Endodermal cell (in vitro differentiated cells): ENCODE results near the gene MYO5B. TPM values are rescaled to one million over a fixed set of nuclear protein-coding genes. Genes with fewer than 3 reads are reported as not detected.
A peak's percentile ranks its signal among the peaks of the same experiment; 100 is the strongest.

Experiments
- DNase-seq: peaks from one replicate; pipeline ENCODE4 v3.0.0-alpha.2; 2017
- H3K27ac ChIP-seq: 2 replicates; pipeline ENCODE4 v1.5.1; 2013; ENCODE audit warnings: mild to moderate bottlenecking, low read depth, low read length, moderate library complexity
- H3K27me3 ChIP-seq: 2 replicates; pipeline ENCODE4 v1.6.1; 2013; ENCODE audit warnings: mild to moderate bottlenecking, low read length, moderate library complexity; ENCODE audit not compliant: insufficient read depth, control insufficient read depth, poor library complexity, severe bottlenecking
- H3K36me3 ChIP-seq: 2 replicates; pipeline ENCODE4 v1.7.0; 2013; ENCODE audit warnings: mild to moderate bottlenecking, low read length, moderate library complexity; ENCODE audit not compliant: control insufficient read depth, insufficient read depth
- H3K4me1 ChIP-seq: one replicate; pipeline ENCODE4 v1.7.0; 2013; ENCODE audit warnings: low read length; ENCODE audit not compliant: control insufficient read depth, insufficient read depth
- H3K4me3 ChIP-seq: 2 replicates; pipeline ENCODE4 v1.5.1; 2013; ENCODE audit warnings: mild to moderate bottlenecking, low read length, moderate library complexity
- H3K9ac ChIP-seq: 2 replicates; pipeline ENCODE4 v1.6.1; 2013; ENCODE audit warnings: mild to moderate bottlenecking, low read length, moderate library complexity; ENCODE audit not compliant: poor library complexity, severe bottlenecking; ENCODE audit errors: extremely low read depth
- H3K9me3 ChIP-seq: 2 replicates; pipeline ENCODE4 v1.6.1; 2013; ENCODE audit warnings: mild to moderate bottlenecking, low read length, moderate library complexity; ENCODE audit not compliant: control insufficient read depth
- H3K27ac Mint-ChIP-seq: 2 replicates; pipeline ENCODE4 v1.8.0; 2020; ENCODE audit warnings: mixed read lengths
- H3K27me3 Mint-ChIP-seq: 2 replicates; pipeline ENCODE4 v1.8.0; 2021; ENCODE audit warnings: mild to moderate bottlenecking, mixed read lengths; ENCODE audit not compliant: insufficient read depth
- H3K36me3 Mint-ChIP-seq: 2 replicates; pipeline ENCODE4 v1.8.0; 2020; ENCODE audit warnings: low read depth, mixed read lengths
- H3K4me1 Mint-ChIP-seq: 2 replicates; pipeline ENCODE4 v1.8.0; 2020; ENCODE audit warnings: mixed read lengths
- H3K4me3 Mint-ChIP-seq: 2 replicates; pipeline ENCODE4 v1.8.0; 2020; ENCODE audit warnings: mild to moderate bottlenecking, moderate library complexity, mixed read lengths
- H3K9me3 Mint-ChIP-seq: 2 replicates; pipeline ENCODE4 v1.8.0; 2020; ENCODE audit warnings: mild to moderate bottlenecking, mixed read lengths
- WGBS, 2 experiments: methylation state at CpG; one replicate each; pipeline versions ENCODE4 v1.1.5 to v1.1.7; 2013; ENCODE audit warnings: missing lambda C conversion rate in 2 of 2, mixed read lengths in 1 of 2; ENCODE audit not compliant: insufficient coverage in 1 of 2, insufficient read length in 1 of 2; 5-methylcytosine and 5-hydroxymethylcytosine counted together
- total RNA-seq, 2 donors: library from RNA; stranded (reverse); fragmentation: NEBNext Ultra II Directional in 1 of 2; extraction: Animal tissue kit (Norgen Biotek cat#: 25700) in 1 of 2; gene quantifications; 2 replicates in 1 of 2; 3 replicates in 1 of 2; pipeline ENCODE4 v1.2.1, GENCODE V29; 2021
- TF ChIP-seq, protein P1 (sequence below): fragments of 200-600 bp; sonication (generic); conservative IDR thresholded peaks from 2 replicates; pipeline ENCODE4 v1.5.0; 2021; ENCODE audit warnings: antibody characterized with exemption, mild to moderate bottlenecking

MYO5B gene
- total RNA-seq, 2 donors from 2014 or later, result 12.2 to 16.8 TPM

DNA sequence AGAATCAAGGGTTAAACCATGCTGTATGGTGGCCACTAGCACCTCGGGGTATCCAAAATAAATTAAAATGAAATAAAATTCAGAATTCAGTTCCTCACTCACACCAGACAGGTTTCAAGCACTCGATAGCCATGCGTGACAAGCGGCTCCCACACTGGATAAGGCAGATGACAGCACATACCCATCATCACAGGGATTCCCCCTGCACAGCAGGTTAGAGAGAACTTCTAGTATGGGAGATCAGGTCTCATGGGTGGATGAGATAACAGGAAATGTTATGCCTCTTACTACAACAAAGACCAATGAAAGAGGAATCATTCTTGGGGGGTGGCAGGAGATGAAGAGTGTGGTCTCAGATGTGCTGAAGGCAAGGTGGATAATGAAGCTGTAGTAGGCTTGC is 259.7 kb downstream of the MYO5B start:
- no peak overlapping the region for H3K27ac ChIP-seq
- H3K9ac ChIP-seq, result no peak overlapping the region
- no peak for DNase-seq
- 71% methylated on average over 4 of the region's 4 CpGs; no CpG with 5 or more reads in 1 of the 2 experiments for WGBS, 2 experiments
- no peak overlapping the region for H3K4me3 Mint-ChIP-seq
- no peak overlapping the region for H3K27ac Mint-ChIP-seq
- TF ChIP-seq, protein P1, sequence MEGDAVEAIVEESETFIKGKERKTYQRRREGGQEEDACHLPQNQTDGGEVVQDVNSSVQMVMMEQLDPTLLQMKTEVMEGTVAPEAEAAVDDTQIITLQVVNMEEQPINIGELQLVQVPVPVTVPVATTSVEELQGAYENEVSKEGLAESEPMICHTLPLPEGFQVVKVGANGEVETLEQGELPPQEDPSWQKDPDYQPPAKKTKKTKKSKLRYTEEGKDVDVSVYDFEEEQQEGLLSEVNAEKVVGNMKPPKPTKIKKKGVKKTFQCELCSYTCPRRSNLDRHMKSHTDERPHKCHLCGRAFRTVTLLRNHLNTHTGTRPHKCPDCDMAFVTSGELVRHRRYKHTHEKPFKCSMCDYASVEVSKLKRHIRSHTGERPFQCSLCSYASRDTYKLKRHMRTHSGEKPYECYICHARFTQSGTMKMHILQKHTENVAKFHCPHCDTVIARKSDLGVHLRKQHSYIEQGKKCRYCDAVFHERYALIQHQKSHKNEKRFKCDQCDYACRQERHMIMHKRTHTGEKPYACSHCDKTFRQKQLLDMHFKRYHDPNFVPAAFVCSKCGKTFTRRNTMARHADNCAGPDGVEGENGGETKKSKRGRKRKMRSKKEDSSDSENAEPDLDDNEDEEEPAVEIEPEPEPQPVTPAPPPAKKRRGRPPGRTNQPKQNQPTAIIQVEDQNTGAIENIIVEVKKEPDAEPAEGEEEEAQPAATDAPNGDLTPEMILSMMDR, result no peak
- no peak overlapping the region for H3K4me3 ChIP-seq
- no peaks in the 10 kb centered on the region for H3K9me3 Mint-ChIP-seq
- no peaks in the 10 kb centered on the region for H3K36me3 Mint-ChIP-seq
- H3K4me1 ChIP-seq, result peaks cover 7% of the 10 kb centered on the region
- no peaks in the 10 kb centered on the region for H3K27me3 ChIP-seq
- no peaks in the 10 kb centered on the region for H3K36me3 ChIP-seq
- H3K4me1 Mint-ChIP-seq, result peaks cover 17% of the 10 kb centered on the region
- H3K27me3 Mint-ChIP-seq, result peaks cover 11% of the 10 kb centered on the region
- no peaks in the 10 kb centered on the region for H3K9me3 ChIP-seq

DNA sequence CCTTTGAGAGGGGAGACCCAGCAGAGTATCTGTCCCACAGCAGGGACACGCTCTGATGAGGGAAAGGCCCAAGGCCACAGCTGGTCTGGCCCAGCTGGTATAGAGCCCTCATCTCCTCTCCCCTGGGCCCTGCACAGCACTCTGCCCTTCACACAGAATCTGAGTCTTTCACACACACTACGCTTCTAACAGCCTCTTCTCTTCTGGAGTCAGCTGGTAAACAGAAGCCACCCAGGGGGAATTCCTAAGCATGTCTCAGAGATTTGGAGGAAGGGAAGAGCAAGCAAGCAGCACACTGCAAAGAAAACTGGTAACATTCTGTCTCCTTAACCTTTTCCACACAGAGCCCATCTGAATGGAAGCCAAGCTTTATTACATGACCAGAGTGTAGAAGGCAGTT is 260.5 kb downstream of the MYO5B start:
- peaks cover 7% of the 10 kb centered on the region for H3K4me1 ChIP-seq
- no peak overlapping the region for H3K4me3 ChIP-seq
- no peak overlapping the region for H3K9ac ChIP-seq
- peaks cover 17% of the 10 kb centered on the region for H3K4me1 Mint-ChIP-seq
- 65 to 80% methylated on average over 1 to 2 of the region's 2 CpGs for WGBS, 2 experiments
- no peaks in the 10 kb centered on the region for H3K9me3 Mint-ChIP-seq
- no peaks in the 10 kb centered on the region for H3K27me3 ChIP-seq
- no peak for DNase-seq
- no peaks in the 10 kb centered on the region for H3K36me3 Mint-ChIP-seq
- H3K27me3 Mint-ChIP-seq, result peaks cover 11% of the 10 kb centered on the region
- H3K27ac ChIP-seq, result no peak overlapping the region
- TF ChIP-seq, protein P1, result no peak
- no peaks in the 10 kb centered on the region for H3K9me3 ChIP-seq
- H3K4me3 Mint-ChIP-seq, result no peak overlapping the region
- H3K36me3 ChIP-seq, result no peaks in the 10 kb centered on the region
- peak overlapping the region; percentile 14 for H3K27ac Mint-ChIP-seq

DNA sequence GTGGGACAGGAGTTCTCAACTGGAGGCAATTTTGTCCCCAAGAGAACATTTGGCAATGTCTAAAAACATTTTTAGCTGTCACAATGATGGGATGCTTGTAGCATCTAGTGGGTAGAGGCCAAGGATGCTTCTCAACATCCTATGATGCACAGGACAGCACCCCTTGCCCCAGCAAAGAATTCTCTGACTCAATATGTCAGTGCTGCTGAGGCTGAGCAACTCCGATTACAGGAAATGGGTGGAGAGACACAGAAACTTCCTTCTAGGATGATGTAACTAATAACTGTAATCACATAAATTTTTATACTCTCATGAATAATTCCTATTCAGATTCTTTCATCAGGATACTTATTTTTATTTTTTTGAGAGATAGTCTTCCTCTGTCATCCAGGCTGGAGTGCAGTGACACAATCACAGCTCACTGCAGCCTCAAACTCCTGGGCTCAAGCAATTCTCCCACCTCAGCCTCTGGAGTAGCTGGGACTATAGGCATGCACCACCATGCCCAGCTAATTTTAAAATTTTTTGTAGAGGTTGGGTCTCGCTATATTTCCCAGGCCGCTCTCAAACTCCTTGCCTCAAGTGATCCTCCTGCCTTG is 261.3 kb downstream of the MYO5B start:
- H3K4me3 Mint-ChIP-seq, result no peak overlapping the region
- no peak overlapping the region for H3K27ac Mint-ChIP-seq
- no peaks in the 10 kb centered on the region for H3K36me3 Mint-ChIP-seq
- Histone ChIP-seq H3K4me3 (no peak overlapping the region), H3K36me3 (no peaks in the 10 kb centered on the region), H3K4me1 (peaks cover 7% of the 10 kb centered on the region), H3K9me3 (no peaks in the 10 kb centered on the region), H3K9ac (no peak overlapping the region), H3K27ac (no peak overlapping the region), H3K27me3 (no peaks in the 10 kb centered on the region)
- DNase-seq, result no peak
- H3K27me3 Mint-ChIP-seq, result peaks cover 9% of the 10 kb centered on the region
- TF ChIP-seq, protein P1, result no peak
- peaks cover 17% of the 10 kb centered on the region for H3K4me1 Mint-ChIP-seq
- no peaks in the 10 kb centered on the region for H3K9me3 Mint-ChIP-seq
- WGBS, 2 experiments, result 98% methylated on average over 3 of the region's 3 CpGs; no CpG with 5 or more reads in 1 of the 2 experiments
